H1 (cell line): ENCODE data around the gene EBF3.

Source experiments
- CTCF ChIP-seq, 3 experiments: IDR thresholded peaks; 1 replicate in 2 of 3; 2 replicates in 1 of 3; pipeline versions ENCODE4 v1.5.1 to v1.6.1; 2011; ENCODE audit warnings: low read length in 3 of 3, mild to moderate bottlenecking in 3 of 3, inconsistent platforms in 2 of 3, low read depth in 1 of 3, moderate library complexity in 1 of 3; ENCODE audit not compliant: insufficient read depth in 1 of 3; ENCODE audit errors: control extremely low read depth in 1 of 3
- JUN ChIP-seq: IDR thresholded peaks from 2 replicates; pipeline ENCODE4 v1.6.1; 2011; ENCODE audit warnings: low read depth, mild to moderate bottlenecking, improper control_type of control experiment, low read length

- no peak for TF ChIP-seq JUN
- no peak for TF ChIP-seq CTCF (IDR thresholded peaks at IDR 0.05; ENCODE audit: control extremely low read depth in 1 of 3, insufficient read depth in 1 of 3, low read depth in 1 of 3, low read length in 3 of 3)
Observed at GRCh38 chr10:129942391-129942790, 21.7 kb downstream of the EBF3 start.
